DND-41 (cell line): ENCODE results near the gene ARPC1A.
"Not testable (repeated sequence)": the region's sequence is repeated elsewhere in the genome, so short reads cannot be mapped to it uniquely, and the experiment has no call there.

Experiments
- ATAC-seq: fragments of 200-7000 bp; cut with Tn5 transposase; 3 replicates; pipeline ENCODE4 v1.9.1; 2021; ENCODE audit warnings: low read depth; ENCODE audit not compliant: insufficient read depth
- DNase-seq: peaks from one replicate; pipeline ENCODE4 v3.0.0-alpha.2; 2020
- H2AFZ ChIP-seq: 2 replicates; pipeline ENCODE4 v1.6.0; 2012; ENCODE audit warnings: low read depth, low read length
- H3K27ac ChIP-seq: 2 replicates; pipeline ENCODE4 v1.5.1; 2012; ENCODE audit warnings: low read length, inconsistent platforms
- H3K27me3 ChIP-seq: fragments of 200-600 bp; sonication (generic); 2 replicates; pipeline ENCODE4 v1.6.0; 2012; ENCODE audit warnings: low read length, mild to moderate bottlenecking, inconsistent platforms; ENCODE audit not compliant: insufficient read depth, poor library complexity
- H3K36me3 ChIP-seq: 2 replicates; pipeline ENCODE4 v1.5.1; 2012; ENCODE audit warnings: low read length, inconsistent platforms; ENCODE audit not compliant: insufficient read depth
- H3K4me1 ChIP-seq: 2 replicates; pipeline ENCODE4 v1.5.1; 2012; ENCODE audit warnings: mild to moderate bottlenecking, low read length; ENCODE audit not compliant: insufficient read depth
- H3K4me2 ChIP-seq: 2 replicates; pipeline ENCODE4 v1.6.0; 2012; ENCODE audit warnings: mild to moderate bottlenecking, moderate library complexity, low read length, inconsistent platforms; ENCODE audit not compliant: insufficient read depth
- H3K4me3 ChIP-seq, 2 experiments: fragments of 200-600 bp in 1 of 2; shearing (Covaris generic) in 1 of 2; 2 replicates each; pipeline ENCODE4 v1.5.1; 2012 to 2016; ENCODE audit warnings: inconsistent platforms in 2 of 2, low read length in 2 of 2, mild to moderate bottlenecking in 2 of 2, low read depth in 1 of 2, moderate library complexity in 1 of 2
- H3K79me2 ChIP-seq: 2 replicates; pipeline ENCODE4 v1.6.0; 2012; ENCODE audit warnings: low read length, inconsistent platforms; ENCODE audit not compliant: insufficient read depth
- H3K9ac ChIP-seq: 2 replicates; pipeline ENCODE4 v1.6.0; 2012; ENCODE audit warnings: low read depth, mild to moderate bottlenecking, inconsistent platforms, low read length, moderate library complexity
- H3K9me3 ChIP-seq: 2 replicates; pipeline ENCODE4 v1.5.1; 2012; ENCODE audit warnings: low read length, moderate library complexity, mild to moderate bottlenecking, inconsistent platforms; ENCODE audit not compliant: insufficient read depth, severe bottlenecking
- H4K20me1 ChIP-seq: 2 replicates; pipeline ENCODE4 v1.6.0; 2012; ENCODE audit warnings: low read length; ENCODE audit not compliant: insufficient read depth
- EZH2 ChIP-seq: IDR thresholded peaks from 3 replicates; pipeline ENCODE4 v1.6.1; 2012; ENCODE audit warnings: borderline replicate concordance, low read depth, mild to moderate bottlenecking, moderate library complexity, low read length, inconsistent platforms; ENCODE audit not compliant: severe bottlenecking
- TF ChIP-seq, protein P1 (sequence below): IDR thresholded peaks from 2 replicates; pipeline ENCODE4 v1.5.1; 2012; ENCODE audit warnings: borderline replicate concordance, low read length, moderate library complexity, mild to moderate bottlenecking; ENCODE audit not compliant: poor library complexity, severe bottlenecking; ENCODE audit errors: extremely low read depth

The ARPC1A gene

DNA sequence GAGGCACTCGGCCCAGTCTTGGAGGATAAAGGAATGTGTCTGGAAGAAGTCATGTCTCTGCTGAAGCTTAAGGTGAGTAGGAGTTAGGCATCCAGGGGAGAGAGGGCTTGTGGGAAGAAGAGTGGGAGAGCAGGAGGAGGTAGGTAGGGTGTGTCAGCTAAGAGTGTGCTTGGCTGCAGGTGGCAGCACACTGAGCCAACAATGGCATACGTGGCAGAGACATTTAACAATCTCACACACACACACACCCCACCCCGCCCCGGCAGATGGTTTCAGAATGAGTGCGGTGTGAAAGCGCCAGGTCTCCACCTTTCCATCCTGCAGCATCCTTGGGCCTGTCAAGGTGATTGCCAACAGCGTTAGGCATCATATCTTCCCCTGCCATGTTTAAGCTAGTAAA is 11.2 kb upstream of the ARPC1A start:
- Histone ChIP-seq H3K27me3 (no peaks in the 10 kb centered on the region), H4K20me1 (no peaks in the 10 kb centered on the region), H3K27ac (no peak overlapping the region), H3K4me3 (no peak overlapping the region), H3K4me1 (peaks cover 5% of the 10 kb centered on the region; the same call in 1 of the 2 replicates), H2AFZ (no peak overlapping the region), H3K4me2 (no peak overlapping the region), H3K79me2 (no peaks in the 10 kb centered on the region), H3K36me3 (no peaks in the 10 kb centered on the region), H3K9me3 (no peaks in the 10 kb centered on the region), H3K9ac (no peak overlapping the region)
- ATAC-seq (no peak), DNase-seq (no peak)
- TF ChIP-seq, protein P1, sequence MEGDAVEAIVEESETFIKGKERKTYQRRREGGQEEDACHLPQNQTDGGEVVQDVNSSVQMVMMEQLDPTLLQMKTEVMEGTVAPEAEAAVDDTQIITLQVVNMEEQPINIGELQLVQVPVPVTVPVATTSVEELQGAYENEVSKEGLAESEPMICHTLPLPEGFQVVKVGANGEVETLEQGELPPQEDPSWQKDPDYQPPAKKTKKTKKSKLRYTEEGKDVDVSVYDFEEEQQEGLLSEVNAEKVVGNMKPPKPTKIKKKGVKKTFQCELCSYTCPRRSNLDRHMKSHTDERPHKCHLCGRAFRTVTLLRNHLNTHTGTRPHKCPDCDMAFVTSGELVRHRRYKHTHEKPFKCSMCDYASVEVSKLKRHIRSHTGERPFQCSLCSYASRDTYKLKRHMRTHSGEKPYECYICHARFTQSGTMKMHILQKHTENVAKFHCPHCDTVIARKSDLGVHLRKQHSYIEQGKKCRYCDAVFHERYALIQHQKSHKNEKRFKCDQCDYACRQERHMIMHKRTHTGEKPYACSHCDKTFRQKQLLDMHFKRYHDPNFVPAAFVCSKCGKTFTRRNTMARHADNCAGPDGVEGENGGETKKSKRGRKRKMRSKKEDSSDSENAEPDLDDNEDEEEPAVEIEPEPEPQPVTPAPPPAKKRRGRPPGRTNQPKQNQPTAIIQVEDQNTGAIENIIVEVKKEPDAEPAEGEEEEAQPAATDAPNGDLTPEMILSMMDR, result no peak
- no peak for TF ChIP-seq EZH2

DNA sequence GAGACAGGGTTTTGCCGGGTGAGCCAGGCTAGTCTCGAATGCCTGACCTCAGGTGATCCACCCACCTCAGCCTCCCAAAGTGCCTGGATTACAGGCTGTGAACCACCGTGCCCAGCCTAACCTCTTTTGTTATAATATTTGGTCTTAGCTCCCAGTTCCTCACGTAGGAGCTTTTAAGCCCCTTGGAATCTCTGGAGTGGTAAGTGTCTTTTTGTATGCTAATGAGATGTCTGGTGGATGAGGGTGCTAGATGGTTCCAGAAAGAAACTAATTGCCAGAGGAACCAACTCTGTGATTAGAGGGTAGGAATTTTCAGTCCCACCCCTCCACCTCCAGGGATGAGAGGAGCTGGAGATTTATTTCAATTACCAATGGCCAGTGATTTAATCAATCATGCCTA is 5.3 kb upstream of the ARPC1A start:
- Histone ChIP-seq H2AFZ (no peak overlapping the region), H3K4me2 (no peak overlapping the region), H4K20me1 (no peaks in the 10 kb centered on the region), H3K4me1 (peaks cover 12% of the 10 kb centered on the region), H3K27me3 (no peaks in the 10 kb centered on the region), H3K79me2 (peaks cover 7% of the 10 kb centered on the region), H3K4me3 (no peak overlapping the region), H3K9ac (no peak overlapping the region), H3K9me3 (no peaks in the 10 kb centered on the region), H3K27ac (no peak overlapping the region), H3K36me3 (no peaks in the 10 kb centered on the region)
- ATAC-seq, result no peak
- TF ChIP-seq EZH2, result no peak
- TF ChIP-seq, protein P1, result no peak
- DNase-seq, result no peak

DNA sequence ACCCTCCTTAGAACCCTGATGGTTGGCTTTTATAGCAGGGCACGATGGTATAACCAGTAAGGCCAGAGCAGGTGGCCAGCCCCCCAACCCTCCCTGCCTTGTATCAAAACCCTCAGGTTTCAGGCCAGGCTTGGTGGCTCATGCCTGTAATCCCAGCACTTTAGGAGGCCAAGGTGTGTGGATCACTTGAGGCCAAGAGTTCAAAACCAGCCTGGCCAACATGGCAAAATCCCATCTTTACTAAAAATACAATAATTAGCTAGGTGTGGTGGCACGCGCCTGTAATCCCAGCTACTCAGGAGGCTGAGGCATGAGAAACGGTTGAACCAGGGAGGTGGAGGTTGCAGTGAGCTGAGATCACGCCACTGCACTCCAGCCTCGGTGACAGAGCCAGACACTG is 3.0 kb upstream of the ARPC1A start:
- H3K9me3 ChIP-seq, H3K27ac ChIP-seq, DNase-seq, ATAC-seq, H3K9ac ChIP-seq, H3K4me2 ChIP-seq, H3K4me3 ChIP-seq, H3K36me3 ChIP-seq, H2AFZ ChIP-seq, H3K27me3 ChIP-seq: not testable (repeated sequence)
- H3K79me2 ChIP-seq, result peaks cover 29% of the 10 kb centered on the region
- peaks cover 13% of the 10 kb centered on the region for H4K20me1 ChIP-seq
- peaks cover 25% of the 10 kb centered on the region for H3K4me1 ChIP-seq

DNA sequence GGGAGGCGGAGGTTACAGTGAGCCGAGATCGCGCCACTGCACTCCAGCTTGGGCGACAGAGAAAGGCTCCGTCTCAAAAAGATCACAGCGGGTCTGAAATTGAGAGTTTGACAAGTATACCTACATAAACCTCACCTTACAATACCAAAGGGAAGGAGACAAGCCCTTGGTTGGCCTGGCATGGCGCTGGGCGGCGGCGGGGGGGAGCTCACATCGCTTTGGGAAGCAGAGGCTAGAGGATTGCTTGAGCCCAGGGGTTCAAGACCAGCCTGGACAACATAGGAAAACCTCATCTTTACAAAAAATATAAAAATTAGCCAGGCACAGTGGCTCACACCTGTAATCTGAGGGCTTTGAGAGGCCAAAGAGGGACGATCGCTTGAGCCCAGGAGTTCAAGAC is 1.1 kb upstream of the ARPC1A start:
- H3K4me2 ChIP-seq, result peak overlapping the region; percentile 87
- peaks cover 7% of the 10 kb centered on the region for H3K36me3 ChIP-seq
- peak overlapping the region; percentile 95 for H3K9ac ChIP-seq
- H4K20me1 ChIP-seq, result peaks cover 27% of the 10 kb centered on the region
- H3K4me3 ChIP-seq, result peak overlapping the region in 1 of 2 experiments; percentile 97; a peak in 3 of 4 replicates
- no peaks in the 10 kb centered on the region for H3K27me3 ChIP-seq
- no peak for TF ChIP-seq EZH2
- TF ChIP-seq, protein P1, result no peak
- peaks cover 47% of the 10 kb centered on the region for H3K79me2 ChIP-seq
- no peaks in the 10 kb centered on the region for H3K9me3 ChIP-seq
- ATAC-seq (no peak), DNase-seq (no peak)
- no peak overlapping the region for H3K27ac ChIP-seq
- H2AFZ ChIP-seq, result no peak overlapping the region
- H3K4me1 ChIP-seq, result peaks cover 38% of the 10 kb centered on the region
